Endothelial cell of umbilical vein (primary cell): ENCODE measurements around the gene HIVEP3.

Experiments
- CTCF ChIP-seq, 2 donors: IDR thresholded peaks; 1 replicate in 1 of 2; 2 replicates in 1 of 2; pipeline ENCODE4 v1.5.1; 2011; ENCODE audit warnings: low read length in 2 of 2, mild to moderate bottlenecking in 2 of 2, moderate library complexity in 2 of 2, control low read depth in 1 of 2, inconsistent platforms in 1 of 2, low read depth in 1 of 2; ENCODE audit not compliant: insufficient read depth in 1 of 2; ENCODE audit errors: extremely low read depth in 1 of 2
- EZH2 ChIP-seq: IDR thresholded peaks from 2 replicates; pipeline ENCODE4 v1.6.1; 2012; ENCODE audit warnings: borderline replicate concordance, low read depth, mild to moderate bottlenecking, moderate library complexity, low read length, inconsistent platforms; ENCODE audit not compliant: severe bottlenecking
- FOS ChIP-seq: IDR thresholded peaks from 2 replicates; pipeline ENCODE4 v1.6.1; 2011; ENCODE audit warnings: mild to moderate bottlenecking, low read length, moderate library complexity, borderline replicate concordance; ENCODE audit not compliant: insufficient read depth
- GATA2 ChIP-seq: IDR thresholded peaks from 2 replicates; pipeline ENCODE4 v1.7.0; 2011; ENCODE audit warnings: low read depth, mild to moderate bottlenecking, moderate library complexity, mixed read lengths, low read length; ENCODE audit not compliant: insufficient read length, insufficient read depth
- JUN ChIP-seq: IDR thresholded peaks from 2 replicates; pipeline ENCODE4 v1.6.1; 2011; ENCODE audit warnings: borderline replicate concordance, low read depth; ENCODE audit not compliant: insufficient read length, insufficient read depth
- MAX ChIP-seq: IDR thresholded peaks from 2 replicates; pipeline ENCODE4 v1.6.1; 2011; ENCODE audit not compliant: insufficient read depth, insufficient read length
- MYC ChIP-seq: IDR thresholded peaks from one replicate; pipeline ENCODE4 v1.6.1; 2011; ENCODE audit warnings: mild to moderate bottlenecking, low read depth, low read length
- POLR2A ChIP-seq: IDR thresholded peaks from 2 replicates; pipeline ENCODE4 v1.6.1; 2012; ENCODE audit warnings: low read depth, mild to moderate bottlenecking, control low read depth, low read length
- POLR2AphosphoS5 ChIP-seq: IDR thresholded peaks from 2 replicates; pipeline ENCODE4 v1.6.1; 2012; ENCODE audit warnings: low read depth, mild to moderate bottlenecking, control low read depth, low read length, moderate library complexity; ENCODE audit not compliant: insufficient read depth

DNA sequence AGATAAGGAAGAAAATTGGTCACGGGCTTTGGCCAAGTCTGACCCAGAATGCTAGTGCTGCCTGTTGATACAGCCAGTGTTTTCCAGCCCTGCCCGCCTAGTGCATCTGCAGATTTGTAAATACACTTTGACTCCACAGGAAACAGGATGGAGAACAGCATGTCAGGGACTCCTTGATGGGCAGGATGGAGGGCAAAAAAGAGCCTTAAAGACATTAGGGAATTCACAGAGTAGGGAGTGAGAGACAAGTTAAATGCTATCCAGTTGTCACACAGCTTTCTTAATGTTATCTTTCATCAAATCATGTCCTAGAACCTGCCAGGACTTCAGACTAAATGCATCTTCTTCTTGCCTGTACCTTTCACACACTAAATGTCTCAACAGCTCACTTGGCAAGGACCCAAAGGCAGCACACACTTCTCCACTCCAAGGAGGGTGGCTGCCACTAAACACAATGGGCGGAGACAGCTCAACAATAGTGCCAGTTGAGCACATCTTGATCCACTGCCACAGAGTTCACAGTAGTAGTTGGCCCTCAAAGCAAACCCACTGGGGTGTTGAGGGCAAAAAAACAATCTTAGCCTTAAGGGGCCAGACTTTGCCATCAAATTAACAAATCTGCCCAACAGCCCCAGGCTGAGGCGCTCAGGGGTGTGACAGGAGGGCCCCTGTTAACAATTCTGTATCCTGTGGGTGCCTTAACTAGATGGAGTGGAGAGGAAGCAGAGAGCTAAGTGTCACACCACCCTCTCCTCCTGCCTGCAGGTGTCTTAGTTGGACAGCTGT is 2.7 kb downstream of the HIVEP3 start:
- TF ChIP-seq CTCF (IDR thresholded peaks at IDR 0.05; ENCODE audit: extremely low read depth in 1 of 2, insufficient read depth in 1 of 2, low read depth in 1 of 2, low read length in 2 of 2): no peak
- TF ChIP-seq MAX: no peak
- no peak for TF ChIP-seq POLR2A
- no peak for TF ChIP-seq EZH2
- TF ChIP-seq JUN: no peak
- TF ChIP-seq POLR2AphosphoS5: no peak
- no peak for TF ChIP-seq FOS
- TF ChIP-seq GATA2: no peak
- TF ChIP-seq MYC: no peak
